GM12878 (cell line): ENCODE results near the gene SPATA20. TPM values are rescaled to one million over a fixed set of nuclear protein-coding genes. Genes with fewer than 3 reads are reported as not detected.

ENCODE experiments used
- ATAC-seq: fragments of 200-7000 bp; cut with Tn5 transposase; 3 replicates; pipeline ENCODE4 v1.9.1; 2020; ENCODE audit warnings: mild to moderate bottlenecking, moderate library complexity
- BruUV-seq: library from RNA; stranded (reverse); fragments of 400-500 nt; replicated peaks from 2 replicates; lab custom pipeline; 2021; lab: Mats Ljungman, UMichigan
- CTCF ChIA-PET: fragments of 300-600 bp; sonication (Branson Sonifier 250); formaldehyde crosslinking; extraction: SDS; loops from one replicate; lab custom pipeline; 2021; ENCODE audit warnings: inconsistent platforms; lab: Yijun Ruan, JAX
- POLR2A ChIA-PET: fragments of 350-600 bp; formaldehyde crosslinking; extraction: SDS; loops from one replicate; lab custom pipeline; 2021; ENCODE audit warnings: inconsistent platforms; lab: Charles Lee
- RAD21 ChIA-PET: fragments of 300-600 bp; sonication (Branson Sonifier 250); formaldehyde crosslinking; loops from one replicate; lab custom pipeline; 2023; ENCODE audit warnings: antibody characterized with exemption; ENCODE audit not compliant: unreplicated experiment; lab: Charles Lee
- SMC1A ChIA-PET: fragments of 300-600 bp; sonication (Branson Sonifier 250); formaldehyde crosslinking; loops from one replicate; lab custom pipeline; 2023; ENCODE audit not compliant: unreplicated experiment, uncharacterized antibody; lab: Charles Lee
- DNase-seq: peaks from one replicate; pipeline ENCODE4 v3.0.0-alpha.2; 2011; ENCODE audit warnings: low read depth, low spot score
- FAIRE-seq: peaks from 3 replicates; lab custom pipeline; 2011; peaks lifted over from hg19 to GRCh38; lab: Jason Lieb, UNC
- H2AFZ ChIP-seq: 2 replicates; pipeline ENCODE4 v1.6.0; 2011; ENCODE audit warnings: low read depth, low read length, control low read depth; ENCODE audit not compliant: control insufficient read depth
- H3K27ac ChIP-seq: 2 replicates; pipeline ENCODE4 v1.5.1; 2011; ENCODE audit warnings: control low read depth; ENCODE audit not compliant: control insufficient read depth, insufficient read depth
- H3K27me3 ChIP-seq, 2 experiments: replicated peaks in 1 of 2; 2 replicates each; pipeline versions ENCODE4 v1.6.0 to v1.6.1; 2011; ENCODE audit warnings: low read length in 1 of 2; ENCODE audit not compliant: control insufficient read depth in 2 of 2, insufficient read depth in 2 of 2
- H3K36me3 ChIP-seq, 2 experiments: 2 replicates each; pipeline ENCODE4 v1.5.1; 2011; ENCODE audit warnings: low read length in 1 of 2; ENCODE audit not compliant: control insufficient read depth in 2 of 2, insufficient read depth in 2 of 2
- H3K4me1 ChIP-seq: 2 replicates; pipeline ENCODE4 v1.6.1; 2011; ENCODE audit warnings: mild to moderate bottlenecking, low read length, moderate library complexity, mixed read lengths; ENCODE audit not compliant: control insufficient read depth, insufficient read depth
- H3K4me2 ChIP-seq: 2 replicates; pipeline ENCODE4 v1.6.0; 2011; ENCODE audit warnings: control low read depth; ENCODE audit not compliant: control insufficient read depth, insufficient read depth
- H3K4me3 ChIP-seq: fragments of 200-600 bp; sonication (generic); 2 replicates; pipeline ENCODE4 v1.5.1; 2016
- H3K79me2 ChIP-seq: 2 replicates; pipeline ENCODE4 v1.6.0; 2011; ENCODE audit warnings: low read length; ENCODE audit not compliant: control insufficient read depth, insufficient read depth
- H3K9ac ChIP-seq: 2 replicates; pipeline ENCODE4 v1.8.0; 2011; ENCODE audit warnings: low read length, control low read depth, mixed read lengths; ENCODE audit not compliant: control insufficient read depth, insufficient read depth
- H3K9me3 ChIP-seq: replicated peaks from 3 replicates; pipeline ENCODE4 v1.5.1; 2011; ENCODE audit warnings: mild to moderate bottlenecking, low read length; ENCODE audit not compliant: control insufficient read depth, insufficient read depth
- H4K20me1 ChIP-seq: 2 replicates; pipeline ENCODE4 v1.6.0; 2011; ENCODE audit not compliant: control insufficient read depth, insufficient read depth
- BACH1 ChIP-seq: fragments of 450-650 bp; IDR thresholded peaks from 2 replicates; pipeline ENCODE4 v1.6.1; 2017; ENCODE audit warnings: mild to moderate bottlenecking, borderline replicate concordance
- BHLHE40 ChIP-seq, 2 experiments: fragments of 450-650 bp in 1 of 2; IDR thresholded peaks; 2 replicates each; pipeline ENCODE4 v1.6.1; 2011 to 2017; ENCODE audit warnings: low read depth in 2 of 2, borderline replicate concordance in 1 of 2, improper control_type of control experiment in 1 of 2, low read length in 1 of 2, mild to moderate bottlenecking in 1 of 2
- CTCF ChIP-seq, 3 experiments: IDR thresholded peaks in 2 of 3; conservative IDR thresholded peaks in 1 of 3; 2 replicates each; pipeline ENCODE4 v1.5.1; 2011; ENCODE audit warnings: low read depth in 3 of 3, low read length in 3 of 3, mild to moderate bottlenecking in 3 of 3, control low read depth in 2 of 3, moderate library complexity in 2 of 3, inconsistent platforms in 1 of 3, mixed read lengths in 1 of 3; ENCODE audit not compliant: control insufficient read depth in 2 of 3, insufficient read depth in 1 of 3; ENCODE audit errors: extremely low read depth in 1 of 3
- ELK1 ChIP-seq: IDR thresholded peaks from 2 replicates; pipeline ENCODE4 v1.6.1; 2012; ENCODE audit warnings: low read depth, low read length, improper control_type of control experiment
- MEF2B ChIP-seq: fragments of 450-650 bp; IDR thresholded peaks from 2 replicates; pipeline ENCODE4 v1.6.1; 2018; ENCODE audit warnings: mild to moderate bottlenecking, moderate library complexity; ENCODE audit not compliant: partially characterized antibody, poor library complexity, severe bottlenecking
- NFXL1 ChIP-seq: fragments of 450-650 bp; IDR thresholded peaks from 2 replicates; pipeline ENCODE4 v1.6.1; 2017; ENCODE audit warnings: antibody characterized with exemption, mild to moderate bottlenecking, borderline replicate concordance
- NR2F1 ChIP-seq: fragments of 450-650 bp; conservative IDR thresholded peaks from 2 replicates; pipeline ENCODE4 v1.6.1; 2017; ENCODE audit warnings: mild to moderate bottlenecking
- SREBF2 ChIP-seq: IDR thresholded peaks from 2 replicates; pipeline ENCODE4 v1.6.1; 2012; ENCODE audit warnings: mild to moderate bottlenecking, low read length
- ZNF687 ChIP-seq: fragments of 450-650 bp; IDR thresholded peaks from 2 replicates; pipeline ENCODE4 v1.6.1; 2017; ENCODE audit warnings: mild to moderate bottlenecking, moderate library complexity
- WGBS: methylation state at CpG from one replicate; pipeline ENCODE4 v1.1.6; 2016; ENCODE audit warnings: low lambda C conversion rate; ENCODE audit not compliant: insufficient replicate concordance, insufficient coverage; ENCODE audit errors: missing lambda C conversion rate; 5-methylcytosine and 5-hydroxymethylcytosine counted together
- in situ Hi-C: fragments of 300-500 bp; cut with MboI; formaldehyde crosslinking; loops from 9 replicates; pipeline ENCODE4 v1.14.3; 2018; ENCODE audit warnings: mixed read lengths
- intact Hi-C: fragments of 100-400 bp; cut with micrococcal nuclease; formaldehyde crosslinking; loops from one replicate; pipeline ENCODE4 v1.14.2; 2022; ENCODE audit not compliant: unreplicated experiment
- polyA plus RNA-seq, 11 experiments: library from polyadenylated mRNA; depleted of rRNA in 4 of 11; unstranded in 6 of 11; stranded (reverse) in 5 of 11; fragments of >200 nt; fragmentation: Nextera tagmentation in 4 of 11; fragmentation: Illumina TruSeq in 1 of 11; extraction: Ambion mirVana in 4 of 11; extraction: Trizol in 1 of 11; gene quantifications; 1 replicate in 1 of 11; 2 replicates in 10 of 11; pipeline versions ENCODE4 v1.2.1 to v1.2.3, GENCODE V29; 2011 to 2016; ENCODE audit warnings: inconsistent platforms in 2 of 11, missing spikeins in 2 of 11, low read depth in 1 of 11
- total RNA-seq, 4 experiments: library from RNA; depleted of rRNA in 3 of 4; stranded (reverse); fragments of >200 nt in 3 of 4; fragmentation: Illumina TruSeq in 1 of 4; extraction: Trizol in 1 of 4; gene quantifications; 2 replicates each; pipeline versions ENCODE4 v1.2.1 to v1.2.3, GENCODE V29; 2013 to 2021
- TF ChIP-seq, protein P1 (sequence below): IDR thresholded peaks from 2 replicates; pipeline ENCODE4 v1.6.1; 2012; ENCODE audit warnings: low read depth, low read length, improper control_type of control experiment
- TF ChIP-seq, protein P2 (sequence below): fragments of 450-650 bp; IDR thresholded peaks from 2 replicates; pipeline ENCODE4 v1.6.1; 2016; ENCODE audit warnings: mild to moderate bottlenecking

Gene SPATA20
- total and polyA plus RNA-seq, 10 of the 15 experiments (the other 5 are each of a cell fraction or from before 2014, with no cell fraction given), result 2.1 to 69.8 (median 26.6) TPM

DNA sequence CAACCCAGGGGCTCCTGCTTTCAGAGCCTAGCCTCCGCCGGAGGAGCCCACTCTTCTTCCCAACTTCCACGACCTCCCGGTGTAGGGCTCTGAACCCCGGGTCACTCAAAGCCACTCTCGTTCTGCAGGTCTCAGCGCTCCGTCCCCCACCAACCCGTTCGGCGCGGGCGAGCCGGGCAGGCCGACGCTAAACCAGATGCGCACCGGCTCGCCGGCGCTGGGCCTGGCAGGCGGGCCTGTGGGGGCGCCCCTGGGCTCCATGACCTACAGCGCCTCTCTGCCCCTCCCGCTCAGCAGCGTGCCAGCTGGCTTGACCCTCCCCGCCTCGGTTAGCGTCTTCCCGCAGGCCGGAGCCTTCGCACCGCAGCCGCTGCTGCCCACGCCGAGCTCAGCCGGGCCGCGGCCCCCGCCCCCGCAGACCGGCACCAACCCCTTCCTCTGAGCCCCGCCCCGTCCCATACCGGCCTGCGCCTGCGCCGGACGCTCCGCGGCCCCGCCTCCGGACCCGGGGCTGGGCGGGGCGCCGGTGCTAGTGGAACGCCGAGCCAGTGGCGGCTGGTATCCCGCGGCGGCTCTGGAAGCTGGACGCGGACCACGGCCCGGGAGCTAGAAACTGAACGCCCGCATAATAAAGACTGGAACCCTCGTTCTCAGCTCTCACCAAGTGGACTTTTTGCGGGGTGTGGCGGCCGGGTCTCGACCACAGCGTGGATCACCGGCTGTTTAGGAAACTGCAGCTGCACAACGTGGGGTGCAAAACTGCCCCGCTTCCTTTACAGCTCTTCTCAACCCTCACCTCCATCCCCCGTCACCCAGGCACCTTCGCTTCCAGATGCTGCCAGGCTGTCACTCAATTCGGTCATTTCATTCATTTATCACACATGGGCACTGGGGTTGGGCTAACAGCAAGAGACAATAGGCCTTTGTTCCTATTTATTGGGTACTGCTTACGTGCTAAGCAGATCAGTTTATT is 5.0 kb upstream of the SPATA20 start:
- ATAC-seq (peak; percentile 92), FAIRE-seq (peak; percentile 93), DNase-seq (no peak)
- no peak overlapping the region for H3K27ac ChIP-seq
- no peaks in the 10 kb centered on the region for H4K20me1 ChIP-seq
- ChIA-PET RAD21 (interaction anchor here (0.5 to 2.2 kb wide), 7 partner anchors 27 to 186 kb away, joined by 3 to 13 read pairs (median 3); no protein-coding TSS in a partner anchor), SMC1A (interaction anchor here (0.7 to 1.8 kb wide), 6 partner anchors 10 to 180 kb away, joined by 3 to 8 read pairs (median 3); no protein-coding TSS in a partner anchor), CTCF (interaction anchor here (0.7 to 3.2 kb wide), 8 partner anchors 9 to 342 kb away, joined by 3 to 12 read pairs (median 4); no protein-coding TSS in a partner anchor), POLR2A (interaction anchor here (0.6 to 1.4 kb wide), 7 partner anchors 8 to 396 kb away, joined by 3 to 4 read pairs (median 3); partner anchors contain the start of gene LRRC59)
- no peaks in the 10 kb centered on the region for H3K36me3 ChIP-seq
- H3K9ac ChIP-seq, result peak overlapping the region; percentile 56
- H3K4me2 ChIP-seq, result peak overlapping the region; percentile 91
- intact Hi-C loops (loop anchor here (1.0 to 10.0 kb wide), 2 partner anchors 60 to 413 kb away; no protein-coding TSS in a partner anchor), in situ Hi-C loops (loop anchor here (5.0 to 10.0 kb wide), 4 partner anchors 50 to 413 kb away; no protein-coding TSS in a partner anchor)
- 4% methylated on average over 52 of the region's 82 CpGs for WGBS
- H3K79me2 ChIP-seq, result no peaks in the 10 kb centered on the region
- no peaks in the 10 kb centered on the region for H3K9me3 ChIP-seq
- H3K4me1 ChIP-seq, result peaks cover 10% of the 10 kb centered on the region
- no TSS peak for BruUV-seq
- H3K4me3 ChIP-seq, result peak overlapping the region; percentile 55
- H3K27me3 ChIP-seq, result no peaks in the 10 kb centered on the region
- H2AFZ ChIP-seq, result peak overlapping the region; percentile 93
- TF ChIP-seq BACH1, result peak; percentile 58; the same call in 1 of the 2 replicates
- TF ChIP-seq ELK1, result no peak
- TF ChIP-seq, protein P1, sequence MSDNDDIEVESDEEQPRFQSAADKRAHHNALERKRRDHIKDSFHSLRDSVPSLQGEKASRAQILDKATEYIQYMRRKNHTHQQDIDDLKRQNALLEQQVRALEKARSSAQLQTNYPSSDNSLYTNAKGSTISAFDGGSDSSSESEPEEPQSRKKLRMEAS, result peak; percentile 68; the same call in 1 of the 2 replicates
- peak; percentile 88 for TF ChIP-seq NR2F1
- peak; percentile 18 to 39 (median 26); a peak in 3 of 6 replicates for TF ChIP-seq CTCF (IDR thresholded peaks at IDR 0.05 in 2 of 3, conservative IDR thresholded peaks at IDR 0.05 in 1 of 3; ENCODE audit: control insufficient read depth in 2 of 3, extremely low read depth in 1 of 3, insufficient read depth in 1 of 3, low read depth in 3 of 3, low read length in 3 of 3)
- no peak for TF ChIP-seq SREBF2
- peak; percentile 74 for TF ChIP-seq ZNF687
- no peak for TF ChIP-seq NFXL1
- TF ChIP-seq, protein P2, sequence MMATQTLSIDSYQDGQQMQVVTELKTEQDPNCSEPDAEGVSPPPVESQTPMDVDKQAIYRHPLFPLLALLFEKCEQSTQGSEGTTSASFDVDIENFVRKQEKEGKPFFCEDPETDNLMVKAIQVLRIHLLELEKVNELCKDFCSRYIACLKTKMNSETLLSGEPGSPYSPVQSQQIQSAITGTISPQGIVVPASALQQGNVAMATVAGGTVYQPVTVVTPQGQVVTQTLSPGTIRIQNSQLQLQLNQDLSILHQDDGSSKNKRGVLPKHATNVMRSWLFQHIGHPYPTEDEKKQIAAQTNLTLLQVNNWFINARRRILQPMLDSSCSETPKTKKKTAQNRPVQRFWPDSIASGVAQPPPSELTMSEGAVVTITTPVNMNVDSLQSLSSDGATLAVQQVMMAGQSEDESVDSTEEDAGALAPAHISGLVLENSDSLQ, result peak; percentile 94
- TF ChIP-seq BHLHE40 (IDR thresholded peaks at IDR 0.05; ENCODE audit: borderline replicate concordance in 1 of 2, low read depth in 2 of 2, low read length in 1 of 2), result peak in 1 of 2 experiments; percentile 84; a peak in 2 of 4 replicates
- peak; percentile 23 for TF ChIP-seq MEF2B
